HG03139 (cell line): ENCODE results near the gene KLF4.

ENCODE experiments used
- ATAC-seq: cut with Tn5 transposase; IDR thresholded peaks from one replicate; pipeline ENCODE4 v1.9.1; 2021; ENCODE audit not compliant: unreplicated experiment

Gene KLF4

GRCh38 chr9:107455425-107456135 lies 34.0 kb downstream of the KLF4 start:
- no peak for ATAC-seq

- ATAC-seq, result no peak
These were observed 36.1 kb downstream of the KLF4 start for GRCh38 chr9:107453479-107453878.

GRCh38 chr9:107447834-107448233 lies 41.7 kb downstream of the KLF4 start:
- ATAC-seq, result no peak

GRCh38 chr9:107447081-107447480 lies 42.5 kb downstream of the KLF4 start:
- no peak for ATAC-seq

GRCh38 chr9:107446491-107446890 lies 43.1 kb downstream of the KLF4 start:
- ATAC-seq, result no peak

- ATAC-seq, result no peak
These were observed 45.8 kb downstream of the KLF4 start for GRCh38 chr9:107443786-107444185.

GRCh38 chr9:107439991-107440456 lies 49.5 kb downstream of the KLF4 start:
- no peak for ATAC-seq

- ATAC-seq, result no peak
These were observed 51.1 kb downstream of the KLF4 start for GRCh38 chr9:107438211-107439031.

- ATAC-seq, result no peak
These were observed 51.9 kb downstream of the KLF4 start for GRCh38 chr9:107437716-107438115.

GRCh38 chr9:107435415-107435814 lies 54.2 kb downstream of the KLF4 start:
- no peak for ATAC-seq
